Kidney (tissue), 14 donors: ENCODE data around the gene PGC. TPM values are rescaled to one million over a fixed set of nuclear protein-coding genes. Genes with fewer than 3 reads are reported as not detected.

Experiments used
- DNase-seq, 5 donors: peaks; one replicate each; pipeline ENCODE4 v3.0.0-alpha.2; 2013 to 2020
- FAIRE-seq: peaks from 2 replicates; lab custom pipeline; 2012; peaks lifted over from hg19 to GRCh38; lab: Jason Lieb, UNC
- H3K27ac ChIP-seq, 2 donors: one replicate each; pipeline ENCODE4 v1.7.0; 2013; ENCODE audit warnings: low read depth in 2 of 2, low read length in 2 of 2, inconsistent platforms in 1 of 2
- H3K27me3 ChIP-seq: one replicate; pipeline ENCODE4 v1.7.1; 2013; ENCODE audit warnings: low read length, inconsistent platforms; ENCODE audit not compliant: control insufficient read depth, insufficient read depth
- H3K36me3 ChIP-seq, 3 donors: one replicate each; pipeline versions ENCODE4 v1.7.0 to v1.7.1; 2013; ENCODE audit warnings: low read length in 3 of 3, control low read depth in 1 of 3, inconsistent platforms in 1 of 3; ENCODE audit not compliant: insufficient read depth in 3 of 3, control insufficient read depth in 2 of 3
- H3K4me1 ChIP-seq, 3 donors: one replicate each; pipeline versions ENCODE4 v1.7.0 to v1.7.1; 2013; ENCODE audit warnings: low read length in 3 of 3, inconsistent platforms in 1 of 3, low read depth in 1 of 3; ENCODE audit not compliant: control insufficient read depth in 2 of 3, insufficient read depth in 2 of 3
- H3K4me3 ChIP-seq, 3 donors: one replicate each; pipeline versions ENCODE4 v1.7.0 to v1.8.1; 2013; ENCODE audit warnings: low read length in 3 of 3, control low read depth in 1 of 3, inconsistent platforms in 1 of 3
- H3K9ac ChIP-seq, 3 donors: one replicate each; pipeline versions ENCODE4 v1.7.0 to v1.7.1; 2013; ENCODE audit warnings: low read length in 3 of 3, control low read depth in 1 of 3, inconsistent platforms in 1 of 3
- H3K9me3 ChIP-seq, 3 donors: one replicate each; pipeline versions ENCODE4 v1.7.0 to v1.7.1; 2013; ENCODE audit warnings: low read length in 3 of 3, control low read depth in 1 of 3, inconsistent platforms in 1 of 3; ENCODE audit not compliant: control insufficient read depth in 2 of 3, insufficient read depth in 1 of 3
- CTCF ChIP-seq: IDR thresholded peaks from 3 replicates; pipeline ENCODE4 v1.5.1; 2012; ENCODE audit warnings: mild to moderate bottlenecking, moderate library complexity, borderline replicate concordance; ENCODE audit not compliant: insufficient read depth; ENCODE audit errors: extremely low read depth
- intact Hi-C: fragments of 100-400 bp; cut with DNase I; formaldehyde crosslinking; loops from one replicate; pipeline ENCODE4 v1.11.1; 2022
- polyA plus RNA-seq: library from polyadenylated mRNA; stranded (reverse); fragments of 350-450 nt; fragmentation: Illumina TruSeq; extraction: RNeasy Lipid Tissue Mini Kit (QIAGEN cat#74804); gene quantifications from one replicate; pipeline ENCODE4 v1.2.3, GENCODE V29; 2014; ENCODE audit warnings: low read depth, low replicate concordance; ENCODE audit not compliant: insufficient read depth
- total RNA-seq: library from RNA; stranded (reverse); fragmentation: NEBNext Ultra II Directional; extraction: Animal tissue kit (Norgen Biotek cat#: 25700); gene quantifications from one replicate; pipeline ENCODE4 v1.2.1, GENCODE V29; 2021
- donor health status: control.
- donor health status: control.
- donor health status: control.
- donor health status: control.
- donor health status: control.
- donor health status: DM: yes; HTN: yes; CAD: no.
- donor health status: Normal renal cell carcinoma (clear cell type).

The PGC gene
- total and polyA plus RNA-seq, 2 donors from 2014 or later = 0.39 TPM; not detected in 1

DNA sequence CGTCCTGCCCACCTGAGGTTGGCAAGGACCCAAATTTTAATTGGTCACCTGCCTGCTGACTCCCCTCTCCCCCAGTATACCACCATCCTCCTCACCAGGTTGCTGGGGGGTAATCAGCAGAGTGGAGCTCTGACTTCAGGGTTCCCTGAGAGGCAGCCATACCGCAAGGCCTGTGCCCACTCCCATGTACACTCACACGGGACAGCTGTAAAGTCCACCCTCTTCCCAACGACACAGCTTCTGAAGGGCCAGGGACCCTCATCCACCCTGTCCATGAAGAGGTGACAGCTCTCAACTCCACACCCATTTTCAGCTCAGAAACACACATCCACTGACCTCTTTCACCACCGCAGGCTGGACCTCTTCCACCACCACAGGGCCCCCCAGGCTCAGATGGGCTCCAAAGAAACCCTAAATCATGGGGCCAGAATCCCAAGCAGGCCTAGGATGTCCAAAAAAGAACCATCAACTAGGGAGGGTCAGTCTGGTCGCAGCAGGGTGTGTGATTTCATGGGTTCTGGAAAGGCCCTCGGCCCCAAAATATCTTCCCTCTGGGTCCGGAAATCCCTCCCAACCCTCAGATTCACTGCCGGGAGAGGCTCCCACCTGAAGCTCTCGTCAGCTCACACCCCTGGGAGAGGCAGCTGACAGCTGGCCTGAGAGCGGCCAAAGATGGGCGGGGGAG lies 41.7 kb downstream of the PGC start:
- no peaks in the 10 kb centered on the region for H3K27me3 ChIP-seq
- H3K36me3 ChIP-seq = peaks cover 0 to 4% (median 0%) of the 10 kb centered on the region in 3 donors
- H3K9ac ChIP-seq = peak overlapping the region in 1 of 3 donors; percentile 41
- FAIRE-seq (no peak), DNase-seq (no peak)
- H3K27ac ChIP-seq = peak overlapping the region; percentile 55 to 67
- intact Hi-C loops = no loop called here
- H3K9me3 ChIP-seq = no peaks in the 10 kb centered on the region
- H3K4me3 ChIP-seq = no peak overlapping the region
- no peak for TF ChIP-seq CTCF
- H3K4me1 ChIP-seq = peaks cover 0 to 31% (median 9%) of the 10 kb centered on the region in 3 donors

DNA sequence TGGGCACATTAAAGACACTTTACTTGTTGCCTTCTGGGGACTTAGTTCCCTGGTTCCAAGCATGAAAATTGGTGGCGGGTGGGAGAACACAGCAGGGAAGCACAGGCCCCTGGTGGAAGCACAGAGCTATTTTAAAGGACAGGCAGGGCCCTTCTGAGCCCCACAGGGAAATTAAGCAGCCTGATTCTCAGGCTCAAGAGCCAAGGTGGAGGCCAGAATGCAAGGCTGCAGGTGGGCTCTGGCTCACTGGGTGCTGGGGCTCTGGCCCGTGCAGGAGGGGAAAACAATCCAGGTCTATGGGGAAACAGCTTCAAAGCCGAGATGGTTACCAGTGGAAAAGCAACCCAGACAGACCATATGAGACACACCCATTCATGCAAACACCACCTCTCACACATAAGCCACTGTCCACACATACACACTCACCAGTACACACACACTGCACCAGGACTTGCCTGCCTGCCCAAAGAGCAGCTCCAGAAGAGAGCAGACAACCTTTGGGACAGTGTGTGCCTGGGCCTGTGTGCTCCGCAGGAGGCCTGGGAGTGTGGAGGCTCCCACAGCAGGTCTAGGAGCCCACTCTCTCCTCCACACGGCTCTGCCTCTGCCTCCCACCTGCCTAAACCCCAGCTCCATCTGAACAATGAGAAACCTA lies 42.4 kb downstream of the PGC start:
- H3K9ac ChIP-seq = peak overlapping the region in 1 of 3 donors; percentile 12
- peaks cover 0 to 4% (median 0%) of the 10 kb centered on the region in 3 donors for H3K36me3 ChIP-seq
- intact Hi-C loops = no loop called here
- H3K27ac ChIP-seq = peak overlapping the region in 1 of 2 donors; percentile 22
- no peak for TF ChIP-seq CTCF
- H3K4me1 ChIP-seq = peaks cover 0 to 31% (median 9%) of the 10 kb centered on the region in 3 donors
- no peaks in the 10 kb centered on the region for H3K9me3 ChIP-seq
- DNase-seq (no peak), FAIRE-seq (no peak)
- no peak overlapping the region for H3K4me3 ChIP-seq
- no peaks in the 10 kb centered on the region for H3K27me3 ChIP-seq

- no peaks in the 10 kb centered on the region for H3K27me3 ChIP-seq
- no peak overlapping the region for H3K4me3 ChIP-seq
- H3K9me3 ChIP-seq = no peaks in the 10 kb centered on the region
- FAIRE-seq (no peak), DNase-seq (peak in 1 of 5 donors; percentile 49)
- peaks cover 0 to 4% (median 0%) of the 10 kb centered on the region in 3 donors for H3K36me3 ChIP-seq
- H3K9ac ChIP-seq = peak overlapping the region in 1 of 3 donors; percentile 12
- H3K4me1 ChIP-seq = peaks cover 0 to 33% (median 9%) of the 10 kb centered on the region in 3 donors
- intact Hi-C loops = no loop called here
- no peak overlapping the region for H3K27ac ChIP-seq
- no peak for TF ChIP-seq CTCF
Observed at GRCh38 chr6:41704028-41704427, 43.2 kb downstream of the PGC start.
